Frontal cortex (tissue), 4 donors: ENCODE data around the gene DACH1. TPM values are rescaled to one million over a fixed set of nuclear protein-coding genes. Genes with fewer than 3 reads are reported as not detected.

Experiments
- DNase-seq, 2 donors: peaks; one replicate each; pipeline ENCODE4 v3.0.0; 2012; ENCODE audit warnings: low spot score in 2 of 2
- FAIRE-seq: peaks from 2 replicates; lab custom pipeline; 2012; peaks lifted over from hg19 to GRCh38; lab: Jason Lieb, UNC
- total RNA-seq: library from RNA; depleted of rRNA; stranded (reverse); fragments of >200 nt; gene quantifications from one replicate; pipeline ENCODE4 v1.2.3, GENCODE V29; 2014
- donor health status: control.
- donor health status: control.
- donor health status: control.

DACH1 gene
- total RNA-seq, 1 donor from 2014 or later, result 14.7 TPM

GRCh38 chr13:71603255-71603654 is 263.7 kb downstream of the DACH1 start:
- DNase-seq (no peak), FAIRE-seq (no peak)

DNA sequence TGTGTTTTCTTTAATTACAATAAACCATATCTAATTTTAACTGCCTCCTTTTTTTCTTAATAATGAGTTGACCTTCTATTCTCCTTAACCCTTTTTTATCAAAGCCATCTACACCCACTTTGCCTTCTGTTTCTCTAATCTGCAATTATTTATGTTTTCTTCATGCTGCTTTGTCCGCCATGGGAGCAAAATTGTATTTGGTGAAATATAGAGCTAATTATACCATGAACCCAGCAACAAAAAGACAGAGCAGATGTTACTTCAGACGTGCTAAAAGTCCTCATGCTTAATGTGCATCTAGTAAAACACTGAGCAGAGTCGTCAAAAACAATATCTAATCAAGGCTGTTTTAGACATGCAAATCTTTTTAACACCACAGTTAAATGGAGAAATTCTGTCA is 264.7 kb downstream of the DACH1 start:
- no peak for DNase-seq
- FAIRE-seq, result no peak

DNA sequence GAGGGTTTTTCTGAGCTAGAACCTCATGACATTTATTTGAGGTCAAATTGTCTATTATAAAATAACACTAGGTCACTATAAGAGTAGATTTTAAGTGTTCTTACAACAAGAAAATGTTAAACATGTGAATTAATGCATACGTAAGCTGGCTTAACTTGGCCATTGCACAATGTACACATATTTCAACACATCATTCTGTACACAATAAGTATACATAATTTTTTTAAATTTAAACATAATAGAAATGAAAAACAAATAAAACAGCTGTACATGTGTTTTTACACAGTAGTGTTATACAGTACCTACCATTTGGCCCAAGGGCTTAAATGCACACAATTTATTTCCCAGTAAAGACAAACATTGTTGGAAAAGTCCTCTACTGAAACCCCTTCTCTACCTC is 269.9 kb downstream of the DACH1 start:
- FAIRE-seq (no peak), DNase-seq (no peak)

- FAIRE-seq, result no peak
- no peak for DNase-seq
Observed at GRCh38 chr13:71596116-71596515, 270.9 kb downstream of the DACH1 start.

GRCh38 chr13:71593566-71593965 is 273.4 kb downstream of the DACH1 start:
- FAIRE-seq (no peak), DNase-seq (no peak)

DNA sequence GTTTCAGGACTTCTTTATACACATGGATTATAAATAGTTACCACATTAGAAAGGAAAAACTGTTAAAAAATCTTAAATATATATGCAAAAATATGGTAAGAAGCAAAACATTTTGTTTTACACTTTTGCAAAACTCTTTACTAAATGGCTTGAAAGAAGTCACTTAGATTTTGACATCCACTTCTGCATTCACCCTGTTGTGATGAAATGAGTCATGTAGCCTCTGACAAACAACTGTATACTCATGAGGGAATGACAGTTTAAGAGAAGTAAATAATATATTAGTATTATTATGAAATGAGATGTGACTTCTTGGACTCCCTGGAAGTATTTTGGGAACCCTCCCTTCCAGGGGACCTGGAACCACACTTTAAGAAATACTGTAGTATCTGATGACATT is 275.6 kb downstream of the DACH1 start:
- no peak for DNase-seq
- FAIRE-seq, result no peak

DNA sequence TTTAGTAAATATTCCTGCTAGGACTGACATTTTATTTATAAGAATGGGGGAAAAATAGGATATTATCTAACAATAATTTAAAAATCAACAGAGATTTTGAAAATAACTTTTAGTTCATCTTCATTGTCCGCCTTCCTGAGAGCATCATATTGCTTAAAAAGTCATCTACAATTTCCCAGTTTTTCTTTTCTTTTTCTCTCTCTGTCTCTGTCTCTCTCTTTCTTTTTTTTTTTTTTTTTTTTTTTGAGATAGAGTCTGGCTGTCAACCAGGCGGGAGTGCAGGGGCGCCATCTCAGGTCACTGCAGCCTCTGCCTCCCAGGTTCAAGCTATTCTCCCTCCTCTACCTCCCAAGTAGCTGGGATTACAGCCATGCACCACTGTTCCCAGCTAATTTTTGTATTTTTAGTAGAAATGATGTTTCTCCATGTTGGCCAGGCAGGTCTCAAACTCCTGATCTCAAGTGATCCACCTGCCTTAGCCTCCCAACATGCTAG is 276.3 kb downstream of the DACH1 start:
- DNase-seq (no peak), FAIRE-seq (no peak)

DNA sequence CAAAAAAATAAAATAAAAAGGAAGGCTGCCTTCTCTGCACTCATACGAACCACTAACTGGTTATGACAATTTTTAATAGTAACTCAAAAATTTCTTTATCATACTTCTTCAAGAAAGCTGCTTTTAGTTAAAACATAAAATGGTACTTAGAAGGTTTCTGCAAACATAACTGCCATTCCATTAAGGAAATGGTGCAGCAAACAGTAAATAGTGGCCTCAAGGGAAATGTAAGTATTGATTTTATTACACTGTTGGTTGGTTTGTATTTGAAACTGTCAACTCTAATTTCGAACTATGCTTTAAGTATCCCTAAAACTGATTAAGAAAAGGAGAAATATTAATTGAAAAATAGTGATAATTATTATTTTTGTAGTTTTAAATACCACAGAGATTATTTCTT is 278.0 kb downstream of the DACH1 start:
- no peak for FAIRE-seq
- DNase-seq, result no peak

- DNase-seq (no peak), FAIRE-seq (no peak)
Observed at GRCh38 chr13:71587817-71588216, 279.2 kb downstream of the DACH1 start.

- DNase-seq, result no peak
- FAIRE-seq, result no peak
Observed at GRCh38 chr13:71587193-71587592, 279.8 kb downstream of the DACH1 start.

DNA sequence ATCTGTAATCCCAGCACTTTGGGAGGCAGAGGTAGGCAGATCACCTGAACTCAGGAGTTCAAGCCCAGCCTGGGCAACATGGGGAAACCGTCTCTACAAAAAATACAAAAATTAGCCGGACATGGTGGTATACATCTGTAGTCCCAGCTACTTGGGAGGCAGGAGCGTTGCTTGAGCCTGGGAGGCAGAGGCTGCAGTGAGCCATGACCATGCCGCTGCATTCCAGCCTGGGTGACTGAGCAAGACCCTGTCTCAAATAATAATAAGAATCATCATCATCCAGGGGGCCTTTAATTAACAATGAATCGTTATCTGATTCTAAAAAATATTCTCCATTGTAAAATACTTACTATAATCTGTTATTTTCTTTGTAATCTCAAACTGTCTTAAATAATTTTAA is 283.4 kb downstream of the DACH1 start:
- DNase-seq (no peak), FAIRE-seq (no peak)

- DNase-seq, result no peak
- no peak for FAIRE-seq
Observed at GRCh38 chr13:71580614-71581013, 286.4 kb downstream of the DACH1 start.

- FAIRE-seq (no peak), DNase-seq (no peak)
Observed at GRCh38 chr13:71578048-71578447, 289.0 kb downstream of the DACH1 start.

- FAIRE-seq (no peak), DNase-seq (no peak)
Observed at GRCh38 chr13:71577127-71577526, 289.9 kb downstream of the DACH1 start.

GRCh38 chr13:71576571-71576970 is 290.4 kb downstream of the DACH1 start:
- no peak for DNase-seq
- no peak for FAIRE-seq

DNA sequence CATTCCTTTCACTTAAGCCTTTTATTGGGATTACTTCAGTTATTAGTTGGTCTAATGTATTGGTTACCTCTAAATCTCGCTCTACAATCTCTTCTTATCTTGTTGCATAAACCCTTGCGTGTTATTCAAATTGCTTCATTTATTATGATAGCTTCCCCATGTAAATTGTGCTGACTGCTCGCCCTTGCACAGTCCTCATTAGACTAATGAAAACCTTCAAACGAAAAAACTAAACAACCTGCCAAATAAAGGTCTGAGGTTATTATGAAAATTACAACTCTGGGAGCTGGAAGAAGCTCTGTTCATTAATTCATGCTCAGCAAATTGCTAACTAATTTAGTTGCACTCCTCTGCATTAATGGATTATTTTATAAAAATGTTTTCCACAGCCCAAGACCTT is 320.1 kb downstream of the DACH1 start:
- FAIRE-seq, result no peak
- no peak for DNase-seq

- DNase-seq (no peak), FAIRE-seq (no peak)
Observed at GRCh38 chr13:71540098-71540497, 326.9 kb downstream of the DACH1 start.

GRCh38 chr13:71536201-71536600 is 330.8 kb downstream of the DACH1 start:
- DNase-seq (no peak), FAIRE-seq (no peak)

DNA sequence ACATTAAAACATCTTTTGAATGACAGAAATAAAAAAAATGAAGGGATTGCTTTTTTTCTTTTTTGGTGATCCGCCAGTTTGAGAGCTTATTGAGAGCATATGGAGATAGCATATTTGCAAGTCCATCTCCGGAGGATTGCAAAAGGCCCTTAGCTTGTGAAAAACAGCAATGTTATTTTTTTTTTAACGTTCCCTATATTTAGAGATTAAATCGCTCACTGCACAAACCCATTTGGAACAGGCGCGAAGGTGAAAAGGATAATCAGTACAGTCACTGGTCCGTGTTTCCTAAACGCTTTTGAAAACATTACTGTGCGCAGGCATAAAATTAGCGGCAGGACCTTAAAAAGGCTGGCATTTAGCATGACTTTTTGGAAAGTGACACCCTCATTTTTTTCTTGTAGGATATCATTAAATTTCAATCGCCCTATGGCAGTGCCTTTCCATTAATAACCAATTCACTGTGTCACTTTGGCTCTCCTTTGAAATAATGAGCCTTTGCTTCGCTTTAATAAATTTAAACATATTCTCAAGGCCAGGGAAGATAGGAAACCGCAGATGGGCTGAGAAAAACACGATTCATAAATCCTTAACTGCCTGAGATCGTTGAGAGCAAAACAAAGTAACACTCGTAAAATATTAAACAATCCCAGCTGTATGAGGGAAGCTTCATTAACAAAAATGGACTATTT is 342.2 kb downstream of the DACH1 start:
- FAIRE-seq, result no peak
- DNase-seq, result no peak

DNA sequence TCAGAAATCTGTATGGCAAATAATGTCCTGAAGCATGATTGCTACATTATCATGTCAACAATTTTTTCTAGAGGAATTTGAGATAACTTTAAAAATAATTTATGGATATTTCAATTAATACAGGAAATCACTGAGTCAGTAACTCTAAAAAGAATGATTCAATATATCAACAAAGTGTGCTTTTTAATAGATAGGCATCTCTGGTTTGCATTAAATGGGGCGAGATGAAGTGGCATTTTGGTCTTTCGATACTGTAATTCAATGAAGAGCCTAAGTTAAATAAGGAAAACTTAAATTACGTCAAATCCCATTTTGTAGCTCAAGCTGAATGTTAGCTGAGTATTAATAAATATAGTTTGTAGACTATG is 342.8 kb downstream of the DACH1 start:
- DNase-seq, result no peak
- no peak for FAIRE-seq

DNA sequence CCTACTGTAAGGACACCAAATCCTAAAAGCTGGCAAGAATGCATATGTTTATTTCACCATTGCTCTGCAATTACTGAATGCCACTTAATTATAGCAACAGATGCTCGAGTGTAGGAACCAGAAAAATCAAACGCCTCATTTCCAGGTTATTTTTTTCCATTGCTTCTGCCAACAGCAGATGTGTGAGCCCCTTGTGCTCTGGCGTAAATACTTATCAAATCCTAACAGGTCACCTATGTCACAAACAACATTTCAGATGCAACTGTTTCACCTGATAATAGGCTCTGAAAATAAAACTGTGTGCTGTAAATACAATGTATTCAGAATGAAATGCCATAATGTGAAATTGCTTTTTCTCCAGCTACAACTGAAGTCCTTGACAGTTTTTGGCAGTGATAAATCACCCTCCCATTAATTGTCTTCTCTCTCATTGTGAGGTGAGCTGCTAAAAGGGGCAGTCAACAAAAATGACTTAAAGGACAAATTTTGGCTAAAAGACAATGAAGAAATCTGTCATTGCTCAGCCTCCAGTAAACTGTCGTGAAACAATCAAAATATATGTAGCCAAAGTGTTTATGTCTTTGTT is 344.0 kb downstream of the DACH1 start:
- DNase-seq, result no peak
- no peak for FAIRE-seq

GRCh38 chr13:71517004-71517403 is 350.0 kb downstream of the DACH1 start:
- FAIRE-seq (no peak), DNase-seq (no peak)
